HG03575 (cell line): ENCODE data around the gene RAB4B.
A peak's percentile ranks its signal among the peaks of the same experiment; 100 is the strongest.
"Not testable (repeated sequence)": the region's sequence is repeated elsewhere in the genome, so short reads cannot be mapped to it uniquely, and the experiment has no call there.

Source experiments
- ATAC-seq: cut with Tn5 transposase; IDR thresholded peaks from one replicate; pipeline ENCODE4 v1.9.1; 2021; ENCODE audit not compliant: unreplicated experiment, insufficient number of reproducible peaks, low FRiP score; ENCODE audit errors: extremely low read depth

Gene RAB4B

GRCh38 chr19:40777937-40778705, at the start of gene RAB4B:
RAB4B (plus strand) TSS chr19:40778247; CDS start chr19:40778376, 129 bp downstream.
- ATAC-seq, result peak; percentile 33

- ATAC-seq, result not testable (repeated sequence)
Observed at GRCh38 chr19:40730065-40730464, 48.0 kb upstream of the RAB4B start.

GRCh38 chr19:40732304-40732703, 45.7 kb upstream of the RAB4B start:
- ATAC-seq, result not testable (repeated sequence)

GRCh38 chr19:40733149-40733548, 44.9 kb upstream of the RAB4B start:
- no peak for ATAC-seq

- no peak for ATAC-seq
Observed at GRCh38 chr19:40735013-40735771, 42.9 kb upstream of the RAB4B start.

GRCh38 chr19:40736661-40737060, 41.4 kb upstream of the RAB4B start:
- ATAC-seq, result no peak

- no peak for ATAC-seq
Observed at GRCh38 chr19:40737102-40737644, 40.9 kb upstream of the RAB4B start.

GRCh38 chr19:40739030-40739839, 38.8 kb upstream of the RAB4B start:
- no peak for ATAC-seq

GRCh38 chr19:40739871-40740703, 38.0 kb upstream of the RAB4B start:
- no peak for ATAC-seq

- ATAC-seq, result no peak
Observed at GRCh38 chr19:40740747-40741146, 37.3 kb upstream of the RAB4B start.

GRCh38 chr19:40741527-40742390, 36.3 kb upstream of the RAB4B start:
- no peak for ATAC-seq

- no peak for ATAC-seq
Observed at GRCh38 chr19:40742477-40742876, 35.6 kb upstream of the RAB4B start.

GRCh38 chr19:40742886-40743285, 35.2 kb upstream of the RAB4B start:
- ATAC-seq, result no peak

- no peak for ATAC-seq
Observed at GRCh38 chr19:40743926-40744325, 34.1 kb upstream of the RAB4B start.

GRCh38 chr19:40744554-40745401, 33.3 kb upstream of the RAB4B start:
- no peak for ATAC-seq

- ATAC-seq, result no peak
Observed at GRCh38 chr19:40745402-40745780, 32.7 kb upstream of the RAB4B start.

- no peak for ATAC-seq
Observed at GRCh38 chr19:40747536-40747935, 30.5 kb upstream of the RAB4B start.
